HG02610 (cell line): ENCODE data around the gene ITGAX.
A peak's percentile ranks its signal among the peaks of the same experiment; 100 is the strongest.

Experiments used
- ATAC-seq: cut with Tn5 transposase; IDR thresholded peaks from one replicate; pipeline ENCODE4 v1.9.1; 2021; ENCODE audit warnings: mild to moderate bottlenecking, moderate library complexity; ENCODE audit not compliant: unreplicated experiment

The ITGAX gene

GRCh38 chr16:31347445-31347844 lies 7.5 kb upstream of the ITGAX start:
- no peak for ATAC-seq

GRCh38 chr16:31348579-31348978 lies 6.4 kb upstream of the ITGAX start:
- no peak for ATAC-seq

GRCh38 chr16:31350275-31351005 lies 4.5 kb upstream of the ITGAX start:
- no peak for ATAC-seq

- ATAC-seq: no peak
These were observed 3.6 kb upstream of the ITGAX start for GRCh38 chr16:31351246-31351941.

DNA sequence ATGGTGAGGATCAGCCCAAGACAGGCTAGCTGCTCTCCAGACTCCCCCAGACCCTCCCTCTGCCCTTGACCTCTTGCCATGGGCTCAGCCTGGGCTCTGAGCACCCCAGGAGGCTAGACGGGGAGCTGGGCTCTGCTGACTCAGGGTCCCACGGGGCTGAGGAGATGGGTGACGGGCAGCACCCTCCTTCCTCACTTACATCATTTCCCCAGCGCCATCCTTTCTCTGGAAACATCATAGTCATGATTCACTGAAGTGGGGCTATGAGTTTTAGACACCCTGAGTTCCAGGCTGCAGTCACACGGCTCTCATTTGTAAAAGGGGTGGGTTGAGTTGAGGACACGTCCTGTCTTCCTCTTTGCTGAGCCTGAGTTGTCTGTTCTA lies 3.0 kb upstream of the ITGAX start:
- ATAC-seq: no peak

GRCh38 chr16:31352376-31353115 lies 2.4 kb upstream of the ITGAX start:
- ATAC-seq: no peak

DNA sequence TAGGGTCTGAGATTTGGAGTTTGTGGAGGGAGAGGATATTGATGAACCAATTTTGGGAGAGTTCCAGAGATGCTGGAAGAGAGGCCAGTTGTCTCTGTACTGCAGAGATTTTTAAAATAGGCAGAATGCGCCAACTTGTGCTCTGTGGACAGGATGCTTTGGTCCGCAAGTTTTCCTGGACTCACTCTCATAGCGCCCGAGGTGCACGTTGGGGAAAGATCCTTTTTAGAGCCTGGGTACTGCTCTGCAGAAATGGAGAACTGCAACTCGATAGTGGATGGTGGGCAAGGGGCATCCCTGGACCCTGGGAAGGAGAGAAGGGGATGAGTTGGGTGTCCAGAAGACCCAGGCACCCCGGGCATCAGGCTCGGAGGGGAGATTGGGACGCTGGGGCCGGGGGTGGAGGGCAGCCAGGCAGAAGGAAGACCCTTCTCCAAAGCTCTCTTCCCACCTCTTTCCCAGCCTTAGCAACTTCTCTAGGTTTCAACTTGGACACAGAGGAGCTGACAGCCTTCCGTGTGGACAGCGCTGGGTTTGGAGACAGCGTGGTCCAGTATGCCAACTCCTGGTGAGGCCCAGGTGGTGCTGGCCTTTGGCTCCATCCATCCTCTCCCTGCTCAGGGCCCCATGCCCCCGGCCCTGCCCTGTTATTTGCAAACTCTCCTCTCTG lies 590 bp downstream of the ITGAX start:
- no peak for ATAC-seq

DNA sequence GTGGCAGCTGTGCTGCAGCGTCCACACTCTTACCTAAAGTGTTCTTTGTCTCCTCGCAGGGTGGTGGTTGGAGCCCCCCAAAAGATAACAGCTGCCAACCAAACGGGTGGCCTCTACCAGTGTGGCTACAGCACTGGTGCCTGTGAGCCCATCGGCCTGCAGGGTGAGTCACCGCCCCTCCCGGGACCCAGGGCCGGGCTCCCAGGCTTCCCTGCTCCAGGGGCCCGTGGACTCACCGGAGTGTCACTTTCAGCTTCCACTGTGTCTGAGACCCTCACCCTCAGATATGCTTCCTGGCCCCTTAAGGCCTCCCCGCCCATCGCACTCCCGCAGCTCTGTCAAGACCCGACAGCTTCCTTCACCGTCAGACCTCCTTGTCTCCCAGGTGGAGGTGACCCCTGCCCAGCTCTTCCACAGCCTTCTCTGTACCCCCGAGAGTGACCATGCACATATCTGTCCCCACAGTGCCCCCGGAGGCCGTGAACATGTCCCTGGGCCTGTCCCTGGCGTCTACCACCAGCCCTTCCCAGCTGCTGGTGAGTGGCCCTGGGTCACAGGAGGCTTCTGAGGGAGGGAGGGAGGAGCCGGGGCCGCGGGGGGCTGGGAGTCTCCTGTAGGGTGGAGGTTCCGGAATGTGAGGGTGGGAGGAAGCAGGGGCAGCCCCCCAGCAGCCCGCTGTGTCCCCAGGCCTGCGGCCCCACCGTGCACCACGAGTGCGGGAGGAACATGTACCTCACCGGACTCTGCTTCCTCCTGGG lies 1.8 kb downstream of the ITGAX start:
- no peak for ATAC-seq

- ATAC-seq: no peak
These were observed 2.5 kb downstream of the ITGAX start for GRCh38 chr16:31357324-31358109.

GRCh38 chr16:31360251-31360650 lies 5.3 kb downstream of the ITGAX start:
- ATAC-seq: no peak

- ATAC-seq: no peak
These were observed 6.5 kb downstream of the ITGAX start for GRCh38 chr16:31361201-31362110.

DNA sequence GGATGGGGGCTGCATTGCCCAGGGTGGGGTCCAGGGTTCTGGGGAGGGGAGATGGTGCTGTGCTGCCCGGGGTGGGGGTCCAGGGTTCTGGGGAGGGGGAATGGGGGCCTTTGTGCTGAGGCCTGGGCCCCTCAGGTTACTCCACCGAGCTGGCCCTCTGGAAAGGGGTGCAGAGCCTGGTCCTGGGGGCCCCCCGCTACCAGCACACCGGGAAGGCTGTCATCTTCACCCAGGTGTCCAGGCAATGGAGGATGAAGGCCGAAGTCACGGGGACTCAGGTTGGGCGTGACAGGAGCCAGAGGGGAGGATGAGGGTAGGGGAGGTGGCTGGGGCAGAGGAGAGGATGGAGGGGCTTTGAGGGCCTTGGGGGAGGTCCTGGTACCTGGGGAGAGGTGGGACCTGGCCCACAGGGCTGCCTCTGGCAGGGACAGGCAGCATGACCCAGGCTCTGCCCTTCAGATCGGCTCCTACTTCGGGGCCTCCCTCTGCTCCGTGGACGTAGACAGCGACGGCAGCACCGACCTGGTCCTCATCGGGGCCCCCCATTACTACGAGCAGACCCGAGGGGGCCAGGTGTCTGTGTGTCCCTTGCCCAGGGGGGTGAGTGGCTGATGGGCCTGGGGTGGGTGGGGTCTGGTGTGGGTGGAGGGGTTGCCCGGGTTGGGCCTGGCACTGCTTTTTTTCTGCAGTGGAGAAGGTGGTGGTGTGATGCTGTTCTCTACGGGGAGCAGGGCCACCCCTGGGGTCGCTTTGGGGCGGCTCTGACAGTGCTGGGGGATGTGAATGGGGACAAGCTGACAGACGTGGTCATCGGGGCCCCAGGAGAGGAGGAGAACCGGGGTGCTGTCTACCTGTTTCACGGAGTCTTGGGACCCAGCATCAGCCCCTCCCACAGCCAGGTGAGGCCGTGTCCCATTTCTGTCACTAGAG lies 7.8 kb downstream of the ITGAX start:
- ATAC-seq: no peak

- ATAC-seq: no peak
These were observed 8.7 kb downstream of the ITGAX start for GRCh38 chr16:31363721-31364120.

DNA sequence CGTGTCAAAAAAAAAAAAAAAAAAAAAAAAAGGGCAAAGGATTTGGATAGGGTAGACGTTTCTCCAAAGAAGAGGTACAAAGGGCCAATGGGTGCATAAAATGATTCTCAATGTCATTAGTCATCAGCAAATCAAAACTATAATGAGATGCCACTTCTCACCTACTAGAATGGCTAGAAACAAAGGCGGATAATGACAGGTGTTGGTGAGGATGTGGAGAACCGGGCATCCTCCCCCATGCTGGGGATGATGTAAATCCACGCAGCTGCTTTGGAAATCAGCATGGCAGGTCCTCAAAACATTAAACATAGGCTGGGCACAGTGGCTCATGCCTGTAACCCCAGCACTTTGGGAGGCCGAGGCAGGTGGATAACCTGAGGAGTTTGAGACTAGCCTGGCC lies 9.4 kb downstream of the ITGAX start:
- ATAC-seq: no peak

GRCh38 chr16:31365131-31365865 lies 10.3 kb downstream of the ITGAX start:
- peak; percentile 41 for ATAC-seq

GRCh38 chr16:31367853-31368252 lies 12.9 kb downstream of the ITGAX start:
- no peak for ATAC-seq

DNA sequence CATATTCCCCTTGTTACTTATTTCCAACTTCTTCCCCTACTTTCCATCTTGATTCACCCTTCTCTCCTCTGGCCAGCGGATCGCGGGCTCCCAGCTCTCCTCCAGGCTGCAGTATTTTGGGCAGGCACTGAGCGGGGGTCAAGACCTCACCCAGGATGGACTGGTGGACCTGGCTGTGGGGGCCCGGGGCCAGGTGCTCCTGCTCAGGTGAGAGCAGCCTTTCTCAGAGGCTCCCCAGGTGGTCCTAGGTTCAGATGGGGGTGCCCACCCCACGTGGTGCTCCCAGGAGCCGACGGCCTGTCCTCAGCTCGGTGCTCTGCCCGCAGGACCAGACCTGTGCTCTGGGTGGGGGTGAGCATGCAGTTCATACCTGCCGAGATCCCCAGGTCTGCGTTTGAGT lies 16.0 kb downstream of the ITGAX start:
- ATAC-seq: no peak
